Nephron progenitor cell (in vitro differentiated cells): Measurements from ENCODE around the gene ADD1.

Experiments
- DNase-seq: peaks from one replicate; pipeline ENCODE4 v3.0.0; 2021
- H3K27ac Mint-ChIP-seq: 2 replicates; pipeline ENCODE4 v1.8.0; 2021; ENCODE audit warnings: mild to moderate bottlenecking, moderate library complexity, mixed read lengths
- H3K27me3 Mint-ChIP-seq: 2 replicates; pipeline ENCODE4 v1.8.0; 2021; ENCODE audit warnings: mild to moderate bottlenecking, low read depth, mixed read lengths; ENCODE audit not compliant: poor library complexity
- H3K36me3 Mint-ChIP-seq: 2 replicates; pipeline ENCODE4 v1.8.0; 2021; ENCODE audit warnings: low read depth, mixed read lengths
- H3K4me1 Mint-ChIP-seq: 2 replicates; pipeline ENCODE4 v1.8.0; 2021; ENCODE audit warnings: mixed read lengths
- H3K4me3 Mint-ChIP-seq: 2 replicates; pipeline ENCODE4 v1.8.0; 2021; ENCODE audit warnings: mild to moderate bottlenecking, moderate library complexity, mixed read lengths
- H3K9me3 Mint-ChIP-seq: 2 replicates; pipeline ENCODE4 v1.8.0; 2021; ENCODE audit warnings: mild to moderate bottlenecking, moderate library complexity, mixed read lengths
- TF ChIP-seq, protein P1 (sequence below): fragments of 200-600 bp; sonication (generic); IDR thresholded peaks from 2 replicates; pipeline ENCODE4 v1.5.0; 2021; ENCODE audit warnings: antibody characterized with exemption

The ADD1 gene

DNA sequence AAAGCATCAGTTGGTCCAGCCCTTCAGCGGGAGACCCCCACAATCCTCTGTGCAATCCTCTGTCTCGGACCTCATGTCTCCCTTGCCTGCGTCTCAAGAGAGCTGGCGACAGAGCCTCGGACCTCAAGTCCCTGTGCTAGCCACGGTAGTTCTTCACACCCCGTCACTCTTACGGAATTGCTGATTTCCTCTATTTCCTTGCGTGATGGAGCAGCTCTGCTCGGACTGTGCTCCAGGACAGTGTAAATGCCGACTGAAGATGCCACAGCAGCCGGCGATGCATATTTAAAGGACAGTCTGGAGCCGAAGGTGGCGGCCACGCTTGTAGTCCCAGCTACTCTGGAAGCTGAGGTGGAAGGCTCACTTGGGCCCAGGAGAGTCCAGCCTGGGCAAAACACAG is 121.6 kb downstream of the ADD1 start:
- TF ChIP-seq, protein P1, sequence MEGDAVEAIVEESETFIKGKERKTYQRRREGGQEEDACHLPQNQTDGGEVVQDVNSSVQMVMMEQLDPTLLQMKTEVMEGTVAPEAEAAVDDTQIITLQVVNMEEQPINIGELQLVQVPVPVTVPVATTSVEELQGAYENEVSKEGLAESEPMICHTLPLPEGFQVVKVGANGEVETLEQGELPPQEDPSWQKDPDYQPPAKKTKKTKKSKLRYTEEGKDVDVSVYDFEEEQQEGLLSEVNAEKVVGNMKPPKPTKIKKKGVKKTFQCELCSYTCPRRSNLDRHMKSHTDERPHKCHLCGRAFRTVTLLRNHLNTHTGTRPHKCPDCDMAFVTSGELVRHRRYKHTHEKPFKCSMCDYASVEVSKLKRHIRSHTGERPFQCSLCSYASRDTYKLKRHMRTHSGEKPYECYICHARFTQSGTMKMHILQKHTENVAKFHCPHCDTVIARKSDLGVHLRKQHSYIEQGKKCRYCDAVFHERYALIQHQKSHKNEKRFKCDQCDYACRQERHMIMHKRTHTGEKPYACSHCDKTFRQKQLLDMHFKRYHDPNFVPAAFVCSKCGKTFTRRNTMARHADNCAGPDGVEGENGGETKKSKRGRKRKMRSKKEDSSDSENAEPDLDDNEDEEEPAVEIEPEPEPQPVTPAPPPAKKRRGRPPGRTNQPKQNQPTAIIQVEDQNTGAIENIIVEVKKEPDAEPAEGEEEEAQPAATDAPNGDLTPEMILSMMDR, result no peak
- peak overlapping the region; percentile 19 for H3K27ac Mint-ChIP-seq
- peaks cover 6% of the 10 kb centered on the region for H3K27me3 Mint-ChIP-seq
- H3K4me1 Mint-ChIP-seq, result peaks cover 38% of the 10 kb centered on the region
- H3K9me3 Mint-ChIP-seq, result no peaks in the 10 kb centered on the region
- peak overlapping the region; percentile 93 for H3K4me3 Mint-ChIP-seq
- H3K36me3 Mint-ChIP-seq, result peaks cover 5% of the 10 kb centered on the region
- no peak for DNase-seq

DNA sequence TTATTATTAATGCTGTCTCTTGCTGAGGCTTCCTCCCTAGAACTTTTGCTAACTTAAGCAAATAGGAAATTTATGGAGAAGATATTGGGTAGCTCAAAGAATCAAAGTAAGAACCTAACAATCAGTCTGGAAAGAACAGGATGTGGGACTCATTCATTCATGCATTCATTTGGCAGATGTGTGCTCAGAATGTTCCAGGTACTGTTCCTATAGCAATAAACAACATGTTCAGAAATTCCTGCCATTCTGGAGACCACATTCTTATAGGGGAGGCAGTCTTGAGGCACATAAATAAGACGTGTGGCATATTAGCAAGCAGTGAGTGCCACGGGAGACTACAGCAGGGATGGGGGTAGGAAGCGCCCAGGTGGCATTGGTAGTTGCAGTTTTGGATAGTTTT is 124.7 kb downstream of the ADD1 start:
- H3K27ac Mint-ChIP-seq, result no peak overlapping the region
- H3K4me3 Mint-ChIP-seq, result no peak overlapping the region
- peaks cover 6% of the 10 kb centered on the region for H3K27me3 Mint-ChIP-seq
- peaks cover 5% of the 10 kb centered on the region for H3K36me3 Mint-ChIP-seq
- no peak for DNase-seq
- TF ChIP-seq, protein P1, result no peak
- H3K4me1 Mint-ChIP-seq, result peaks cover 33% of the 10 kb centered on the region
- H3K9me3 Mint-ChIP-seq, result no peaks in the 10 kb centered on the region

DNA sequence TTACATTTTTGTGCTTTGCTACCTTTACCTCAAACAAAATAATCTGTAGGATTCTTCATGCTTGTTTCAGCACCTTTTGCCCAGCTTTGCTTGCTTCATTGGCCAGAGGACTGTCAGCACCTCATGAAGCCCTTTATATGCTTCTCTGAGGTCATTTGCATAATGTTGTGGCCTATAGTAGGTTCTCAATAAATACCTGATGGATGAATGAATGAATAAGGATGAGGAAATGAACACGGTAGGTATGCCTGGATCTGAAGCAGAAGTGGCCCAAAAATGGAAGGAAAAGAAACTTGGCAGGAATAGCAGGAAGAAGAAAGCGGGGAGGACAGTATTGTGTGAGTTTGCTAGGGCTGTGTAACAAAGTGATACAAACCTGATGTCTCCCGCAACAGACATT is 127.6 kb downstream of the ADD1 start:
- DNase-seq, result no peak
- Mint-ChIP-seq H3K27me3 (peaks cover 6% of the 10 kb centered on the region), H3K27ac (peak overlapping the region; percentile 35), H3K4me3 (no peak overlapping the region), H3K9me3 (no peaks in the 10 kb centered on the region), H3K4me1 (peaks cover 26% of the 10 kb centered on the region), H3K36me3 (no peaks in the 10 kb centered on the region)
- TF ChIP-seq, protein P1, result no peak

DNA sequence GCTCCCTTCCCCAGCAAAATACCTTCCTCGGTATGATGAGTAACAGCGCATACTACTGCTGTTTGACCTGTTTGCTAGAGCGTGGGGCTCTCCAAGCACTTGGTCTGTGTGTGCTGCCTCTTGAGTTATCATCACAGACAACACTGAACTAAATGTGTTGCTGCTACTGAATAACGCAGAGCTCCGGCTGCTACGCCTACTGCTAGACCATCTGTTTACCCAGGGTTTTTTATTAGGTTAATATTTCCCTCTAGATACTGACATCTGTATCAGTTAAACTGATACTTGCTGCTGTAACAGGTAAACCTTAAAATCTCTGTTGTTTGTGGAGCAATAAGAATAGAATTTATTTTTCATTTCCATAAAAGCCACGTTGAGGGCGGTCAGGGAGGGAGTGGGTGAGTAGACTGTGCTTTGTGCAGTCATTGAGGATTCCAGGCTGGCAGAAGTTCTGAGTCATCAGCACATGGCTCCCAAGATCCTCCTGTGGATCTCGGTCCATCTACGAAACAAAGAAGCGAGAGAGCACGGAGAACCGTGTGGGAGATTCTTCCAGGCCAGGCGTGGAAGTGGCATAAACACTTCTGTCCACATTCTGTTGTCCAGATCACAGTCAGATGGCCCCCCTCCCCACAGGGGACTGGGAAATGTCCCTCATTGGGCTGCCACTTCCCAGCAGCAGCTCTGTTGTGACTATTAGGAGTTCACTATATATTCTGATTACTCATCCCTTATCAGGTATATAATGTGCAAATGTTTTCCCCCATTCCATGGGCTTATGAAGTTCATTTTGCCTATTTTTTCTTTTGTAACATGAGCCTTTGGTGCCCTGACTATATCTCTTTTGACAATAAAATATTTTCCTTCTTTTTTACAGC is 133.8 kb downstream of the ADD1 start:
- Mint-ChIP-seq H3K27me3 (peaks cover 18% of the 10 kb centered on the region), H3K36me3 (no peaks in the 10 kb centered on the region), H3K27ac (peak overlapping the region; percentile 38), H3K4me1 (peaks cover 13% of the 10 kb centered on the region), H3K9me3 (no peaks in the 10 kb centered on the region), H3K4me3 (no peak overlapping the region)
- TF ChIP-seq, protein P1, result no peak
- DNase-seq, result no peak
